GM12878 (cell line): ENCODE measurements around the gene TBCA. TPM values are rescaled to one million over a fixed set of nuclear protein-coding genes. Genes with fewer than 3 reads are reported as not detected.
A peak's percentile ranks its signal among the peaks of the same experiment; 100 is the strongest.

Experiments
- ATAC-seq: fragments of 200-7000 bp; cut with Tn5 transposase; 3 replicates; pipeline ENCODE4 v1.9.1; 2020; ENCODE audit warnings: mild to moderate bottlenecking, moderate library complexity
- BruUV-seq: library from RNA; stranded (reverse); fragments of 400-500 nt; replicated peaks from 2 replicates; lab custom pipeline; 2021; lab: Mats Ljungman, UMichigan
- CTCF ChIA-PET: fragments of 300-600 bp; sonication (Branson Sonifier 250); formaldehyde crosslinking; extraction: SDS; loops from one replicate; lab custom pipeline; 2021; ENCODE audit warnings: inconsistent platforms; lab: Yijun Ruan, JAX
- POLR2A ChIA-PET: fragments of 350-600 bp; formaldehyde crosslinking; extraction: SDS; loops from one replicate; lab custom pipeline; 2021; ENCODE audit warnings: inconsistent platforms; lab: Charles Lee
- RAD21 ChIA-PET: fragments of 300-600 bp; sonication (Branson Sonifier 250); formaldehyde crosslinking; loops from one replicate; lab custom pipeline; 2023; ENCODE audit warnings: antibody characterized with exemption; ENCODE audit not compliant: unreplicated experiment; lab: Charles Lee
- SMC1A ChIA-PET: fragments of 300-600 bp; sonication (Branson Sonifier 250); formaldehyde crosslinking; loops from one replicate; lab custom pipeline; 2023; ENCODE audit not compliant: unreplicated experiment, uncharacterized antibody; lab: Charles Lee
- DNase-seq: peaks from one replicate; pipeline ENCODE4 v3.0.0-alpha.2; 2011; ENCODE audit warnings: low read depth, low spot score
- FAIRE-seq: peaks from 3 replicates; lab custom pipeline; 2011; peaks lifted over from hg19 to GRCh38; lab: Jason Lieb, UNC
- H2AFZ ChIP-seq: 2 replicates; pipeline ENCODE4 v1.6.0; 2011; ENCODE audit warnings: low read depth, low read length, control low read depth; ENCODE audit not compliant: control insufficient read depth
- H3K27ac ChIP-seq: 2 replicates; pipeline ENCODE4 v1.5.1; 2011; ENCODE audit warnings: control low read depth; ENCODE audit not compliant: control insufficient read depth, insufficient read depth
- H3K27me3 ChIP-seq, 2 experiments: replicated peaks in 1 of 2; 2 replicates each; pipeline versions ENCODE4 v1.6.0 to v1.6.1; 2011; ENCODE audit warnings: low read length in 1 of 2; ENCODE audit not compliant: control insufficient read depth in 2 of 2, insufficient read depth in 2 of 2
- H3K36me3 ChIP-seq, 2 experiments: 2 replicates each; pipeline ENCODE4 v1.5.1; 2011; ENCODE audit warnings: low read length in 1 of 2; ENCODE audit not compliant: control insufficient read depth in 2 of 2, insufficient read depth in 2 of 2
- H3K4me1 ChIP-seq: 2 replicates; pipeline ENCODE4 v1.6.1; 2011; ENCODE audit warnings: mild to moderate bottlenecking, low read length, moderate library complexity, mixed read lengths; ENCODE audit not compliant: control insufficient read depth, insufficient read depth
- H3K4me2 ChIP-seq: 2 replicates; pipeline ENCODE4 v1.6.0; 2011; ENCODE audit warnings: control low read depth; ENCODE audit not compliant: control insufficient read depth, insufficient read depth
- H3K4me3 ChIP-seq: fragments of 200-600 bp; sonication (generic); 2 replicates; pipeline ENCODE4 v1.5.1; 2016
- H3K79me2 ChIP-seq: 2 replicates; pipeline ENCODE4 v1.6.0; 2011; ENCODE audit warnings: low read length; ENCODE audit not compliant: control insufficient read depth, insufficient read depth
- H3K9ac ChIP-seq: 2 replicates; pipeline ENCODE4 v1.8.0; 2011; ENCODE audit warnings: low read length, control low read depth, mixed read lengths; ENCODE audit not compliant: control insufficient read depth, insufficient read depth
- H3K9me3 ChIP-seq: replicated peaks from 3 replicates; pipeline ENCODE4 v1.5.1; 2011; ENCODE audit warnings: mild to moderate bottlenecking, low read length; ENCODE audit not compliant: control insufficient read depth, insufficient read depth
- H4K20me1 ChIP-seq: 2 replicates; pipeline ENCODE4 v1.6.0; 2011; ENCODE audit not compliant: control insufficient read depth, insufficient read depth
- ASH2L ChIP-seq: fragments of 300-600, 200-600 bp; sonication (generic); IDR thresholded peaks from 2 replicates; pipeline ENCODE4 v1.6.1; 2017; ENCODE audit warnings: low read depth, mild to moderate bottlenecking, borderline replicate concordance
- ATF7 ChIP-seq: fragments of 450-650 bp; IDR thresholded peaks from 2 replicates; pipeline ENCODE4 v1.6.1; 2016; ENCODE audit warnings: low read depth, mild to moderate bottlenecking
- BMI1 ChIP-seq: fragments of 450-650 bp; IDR thresholded peaks from 2 replicates; pipeline ENCODE4 v1.6.1; 2016; ENCODE audit warnings: mild to moderate bottlenecking, moderate library complexity, borderline replicate concordance
- KLF5 ChIP-seq: fragments of 450-650 bp; IDR thresholded peaks from 2 replicates; pipeline ENCODE4 v1.6.1; 2014; ENCODE audit warnings: mild to moderate bottlenecking; ENCODE audit not compliant: partially characterized antibody
- MTA2 ChIP-seq: fragments of 450-650 bp; IDR thresholded peaks from 2 replicates; pipeline ENCODE4 v1.6.1; 2016; ENCODE audit warnings: low read depth, mild to moderate bottlenecking, moderate library complexity
- POLR2AphosphoS2 ChIP-seq: IDR thresholded peaks from 2 replicates; pipeline ENCODE4 v1.6.1; 2011; ENCODE audit warnings: low read depth, mild to moderate bottlenecking, low read length, improper control_type of control experiment, moderate library complexity
- POLR2AphosphoS5 ChIP-seq: IDR thresholded peaks from 2 replicates; pipeline ENCODE4 v1.6.1; 2011; ENCODE audit warnings: mild to moderate bottlenecking, low read length, inconsistent platforms
- POU2F2 ChIP-seq: IDR thresholded peaks from 3 replicates; pipeline ENCODE4 v1.6.1; 2011; ENCODE audit warnings: low read depth, mild to moderate bottlenecking, low read length, borderline replicate concordance
- RAD51 ChIP-seq: fragments of 450-650 bp; IDR thresholded peaks from 2 replicates; pipeline ENCODE4 v1.6.1; 2016; ENCODE audit warnings: moderate library complexity, mild to moderate bottlenecking, inconsistent platforms
- RUNX3 ChIP-seq: IDR thresholded peaks from 2 replicates; pipeline ENCODE4 v1.6.1; 2012; ENCODE audit warnings: low read length, inconsistent platforms
- SIX5 ChIP-seq: IDR thresholded peaks from 2 replicates; pipeline ENCODE4 v1.6.1; 2011; ENCODE audit warnings: mild to moderate bottlenecking, low read depth, low read length, moderate library complexity; ENCODE audit not compliant: severe bottlenecking
- WGBS: methylation state at CpG from one replicate; pipeline ENCODE4 v1.1.6; 2016; ENCODE audit warnings: low lambda C conversion rate; ENCODE audit not compliant: insufficient replicate concordance, insufficient coverage; ENCODE audit errors: missing lambda C conversion rate; 5-methylcytosine and 5-hydroxymethylcytosine counted together
- in situ Hi-C: fragments of 300-500 bp; cut with MboI; formaldehyde crosslinking; loops from 9 replicates; pipeline ENCODE4 v1.14.3; 2018; ENCODE audit warnings: mixed read lengths
- intact Hi-C: fragments of 100-400 bp; cut with micrococcal nuclease; formaldehyde crosslinking; loops from one replicate; pipeline ENCODE4 v1.14.2; 2022; ENCODE audit not compliant: unreplicated experiment
- polyA plus RNA-seq, 11 experiments: library from polyadenylated mRNA; depleted of rRNA in 4 of 11; unstranded in 6 of 11; stranded (reverse) in 5 of 11; fragments of >200 nt; fragmentation: Nextera tagmentation in 4 of 11; fragmentation: Illumina TruSeq in 1 of 11; extraction: Ambion mirVana in 4 of 11; extraction: Trizol in 1 of 11; gene quantifications; 1 replicate in 1 of 11; 2 replicates in 10 of 11; pipeline versions ENCODE4 v1.2.1 to v1.2.3, GENCODE V29; 2011 to 2016; ENCODE audit warnings: inconsistent platforms in 2 of 11, missing spikeins in 2 of 11, low read depth in 1 of 11
- total RNA-seq, 4 experiments: library from RNA; depleted of rRNA in 3 of 4; stranded (reverse); fragments of >200 nt in 3 of 4; fragmentation: Illumina TruSeq in 1 of 4; extraction: Trizol in 1 of 4; gene quantifications; 2 replicates each; pipeline versions ENCODE4 v1.2.1 to v1.2.3, GENCODE V29; 2013 to 2021
- TF ChIP-seq, protein P1 (sequence below): IDR thresholded peaks from 2 replicates; pipeline ENCODE4 v1.6.1; 2012; ENCODE audit warnings: low read depth, low read length, improper control_type of control experiment
- TF ChIP-seq, protein P2 (sequence below): fragments of 450-650 bp; IDR thresholded peaks from 2 replicates; pipeline ENCODE4 v1.6.1; 2017; ENCODE audit warnings: mild to moderate bottlenecking, moderate library complexity
- TF ChIP-seq, protein P3 (sequence below): fragments of 450-650 bp; IDR thresholded peaks from 2 replicates; pipeline ENCODE4 v1.6.1; 2014; ENCODE audit warnings: mild to moderate bottlenecking

Gene TBCA
- total and polyA plus RNA-seq, 10 of the 15 experiments (the other 5 are each of a cell fraction or from before 2014, with no cell fraction given) = 86.3 to 647 (median 294) TPM

DNA sequence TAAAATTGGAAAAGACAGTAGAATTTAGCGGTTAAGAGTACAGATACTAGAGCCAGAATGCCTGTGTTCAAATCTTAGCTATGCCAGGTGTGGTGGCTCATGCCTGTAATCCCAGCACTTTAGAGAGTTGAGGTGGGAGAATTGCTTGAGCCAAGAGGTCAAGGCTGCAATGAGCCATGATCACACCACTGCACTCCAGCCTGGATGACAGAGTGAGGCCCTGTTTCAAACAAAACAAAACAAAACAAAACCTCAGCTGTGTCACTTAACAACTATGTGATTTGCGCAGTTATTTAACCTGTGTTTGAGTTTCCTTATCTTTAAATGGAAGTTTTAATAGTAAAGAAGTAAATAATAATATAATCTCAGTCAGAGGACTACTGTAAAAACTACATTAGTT lies 68.3 kb downstream of the TBCA start:
- ChIA-PET RAD21 (no interaction called here), CTCF (interaction anchor here (1.0 to 1.7 kb wide), 3 partner anchors 19 to 37 kb away, joined by 3 to 4 read pairs (median 4); no protein-coding TSS in a partner anchor), SMC1A (interaction anchor here (0.6 to 3.4 kb wide), 8 partner anchors 8 to 1255 kb away, joined by 3 to 14 read pairs (median 3); no protein-coding TSS in a partner anchor), POLR2A (no interaction called here)
- H2AFZ ChIP-seq = no peak overlapping the region
- FAIRE-seq (peak; percentile 13), DNase-seq (no peak), ATAC-seq (no peak)
- no peak overlapping the region for H3K9ac ChIP-seq
- no peaks in the 10 kb centered on the region for H3K27me3 ChIP-seq
- H3K4me2 ChIP-seq = no peak overlapping the region
- peaks cover 8 to 9% of the 10 kb centered on the region in 2 experiments for H3K36me3 ChIP-seq
- H4K20me1 ChIP-seq = no peaks in the 10 kb centered on the region
- WGBS = 100% methylated on average over 2 of the region's 2 CpGs
- intact Hi-C loops (no loop called here), in situ Hi-C loops (no loop called here)
- no peak for TF ChIP-seq ATF7
- TF ChIP-seq SIX5 = no peak
- TF ChIP-seq BMI1 = no peak
- TF ChIP-seq POU2F2 = no peak
- TF ChIP-seq ASH2L = no peak
- TF ChIP-seq, protein P1, sequence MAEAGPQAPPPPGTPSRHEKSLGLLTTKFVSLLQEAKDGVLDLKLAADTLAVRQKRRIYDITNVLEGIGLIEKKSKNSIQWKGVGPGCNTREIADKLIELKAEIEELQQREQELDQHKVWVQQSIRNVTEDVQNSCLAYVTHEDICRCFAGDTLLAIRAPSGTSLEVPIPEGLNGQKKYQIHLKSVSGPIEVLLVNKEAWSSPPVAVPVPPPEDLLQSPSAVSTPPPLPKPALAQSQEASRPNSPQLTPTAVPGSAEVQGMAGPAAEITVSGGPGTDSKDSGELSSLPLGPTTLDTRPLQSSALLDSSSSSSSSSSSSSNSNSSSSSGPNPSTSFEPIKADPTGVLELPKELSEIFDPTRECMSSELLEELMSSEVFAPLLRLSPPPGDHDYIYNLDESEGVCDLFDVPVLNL = no peak
- no peak for TF ChIP-seq POLR2AphosphoS2
- TF ChIP-seq POLR2AphosphoS5 = no peak
- TF ChIP-seq, protein P2, sequence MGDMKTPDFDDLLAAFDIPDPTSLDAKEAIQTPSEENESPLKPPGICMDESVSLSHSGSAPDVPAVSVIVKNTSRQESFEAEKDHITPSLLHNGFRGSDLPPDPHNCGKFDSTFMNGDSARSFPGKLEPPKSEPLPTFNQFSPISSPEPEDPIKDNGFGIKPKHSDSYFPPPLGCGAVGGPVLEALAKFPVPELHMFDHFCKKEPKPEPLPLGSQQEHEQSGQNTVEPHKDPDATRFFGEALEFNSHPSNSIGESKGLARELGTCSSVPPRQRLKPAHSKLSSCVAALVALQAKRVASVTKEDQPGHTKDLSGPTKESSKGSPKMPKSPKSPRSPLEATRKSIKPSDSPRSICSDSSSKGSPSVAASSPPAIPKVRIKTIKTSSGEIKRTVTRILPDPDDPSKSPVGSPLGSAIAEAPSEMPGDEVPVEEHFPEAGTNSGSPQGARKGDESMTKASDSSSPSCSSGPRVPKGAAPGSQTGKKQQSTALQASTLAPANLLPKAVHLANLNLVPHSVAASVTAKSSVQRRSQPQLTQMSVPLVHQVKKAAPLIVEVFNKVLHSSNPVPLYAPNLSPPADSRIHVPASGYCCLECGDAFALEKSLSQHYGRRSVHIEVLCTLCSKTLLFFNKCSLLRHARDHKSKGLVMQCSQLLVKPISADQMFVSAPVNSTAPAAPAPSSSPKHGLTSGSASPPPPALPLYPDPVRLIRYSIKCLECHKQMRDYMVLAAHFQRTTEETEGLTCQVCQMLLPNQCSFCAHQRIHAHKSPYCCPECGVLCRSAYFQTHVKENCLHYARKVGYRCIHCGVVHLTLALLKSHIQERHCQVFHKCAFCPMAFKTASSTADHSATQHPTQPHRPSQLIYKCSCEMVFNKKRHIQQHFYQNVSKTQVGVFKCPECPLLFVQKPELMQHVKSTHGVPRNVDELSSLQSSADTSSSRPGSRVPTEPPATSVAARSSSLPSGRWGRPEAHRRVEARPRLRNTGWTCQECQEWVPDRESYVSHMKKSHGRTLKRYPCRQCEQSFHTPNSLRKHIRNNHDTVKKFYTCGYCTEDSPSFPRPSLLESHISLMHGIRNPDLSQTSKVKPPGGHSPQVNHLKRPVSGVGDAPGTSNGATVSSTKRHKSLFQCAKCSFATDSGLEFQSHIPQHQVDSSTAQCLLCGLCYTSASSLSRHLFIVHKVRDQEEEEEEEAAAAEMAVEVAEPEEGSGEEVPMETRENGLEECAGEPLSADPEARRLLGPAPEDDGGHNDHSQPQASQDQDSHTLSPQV = no peak
- no peak for TF ChIP-seq RAD51
- no peak for TF ChIP-seq KLF5
- TF ChIP-seq MTA2 = no peak
- no peak for TF ChIP-seq RUNX3
- TF ChIP-seq, protein P3, sequence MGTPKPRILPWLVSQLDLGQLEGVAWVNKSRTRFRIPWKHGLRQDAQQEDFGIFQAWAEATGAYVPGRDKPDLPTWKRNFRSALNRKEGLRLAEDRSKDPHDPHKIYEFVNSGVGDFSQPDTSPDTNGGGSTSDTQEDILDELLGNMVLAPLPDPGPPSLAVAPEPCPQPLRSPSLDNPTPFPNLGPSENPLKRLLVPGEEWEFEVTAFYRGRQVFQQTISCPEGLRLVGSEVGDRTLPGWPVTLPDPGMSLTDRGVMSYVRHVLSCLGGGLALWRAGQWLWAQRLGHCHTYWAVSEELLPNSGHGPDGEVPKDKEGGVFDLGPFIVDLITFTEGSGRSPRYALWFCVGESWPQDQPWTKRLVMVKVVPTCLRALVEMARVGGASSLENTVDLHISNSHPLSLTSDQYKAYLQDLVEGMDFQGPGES = no peak
- no TSS peak for BruUV-seq
- H3K27ac ChIP-seq = no peak overlapping the region
- H3K9me3 ChIP-seq = peaks cover 3% of the 10 kb centered on the region; the same call in 1 of the 3 replicates
- H3K4me1 ChIP-seq = no peaks in the 10 kb centered on the region
- H3K79me2 ChIP-seq = peaks cover 17% of the 10 kb centered on the region
- no peak overlapping the region for H3K4me3 ChIP-seq
